GM12878 (cell line): ENCODE data around the gene GBA2. TPM values are rescaled to one million over a fixed set of nuclear protein-coding genes. Genes with fewer than 3 reads are reported as not detected.

Experiments used
- ATAC-seq: fragments of 200-7000 bp; cut with Tn5 transposase; 3 replicates; pipeline ENCODE4 v1.9.1; 2020; ENCODE audit warnings: mild to moderate bottlenecking, moderate library complexity
- BruUV-seq: library from RNA; stranded (reverse); fragments of 400-500 nt; replicated peaks from 2 replicates; lab custom pipeline; 2021; lab: Mats Ljungman, UMichigan
- CTCF ChIA-PET: fragments of 300-600 bp; sonication (Branson Sonifier 250); formaldehyde crosslinking; extraction: SDS; loops from one replicate; lab custom pipeline; 2021; ENCODE audit warnings: inconsistent platforms; lab: Yijun Ruan, JAX
- POLR2A ChIA-PET: fragments of 350-600 bp; formaldehyde crosslinking; extraction: SDS; loops from one replicate; lab custom pipeline; 2021; ENCODE audit warnings: inconsistent platforms; lab: Charles Lee
- RAD21 ChIA-PET: fragments of 300-600 bp; sonication (Branson Sonifier 250); formaldehyde crosslinking; loops from one replicate; lab custom pipeline; 2023; ENCODE audit warnings: antibody characterized with exemption; ENCODE audit not compliant: unreplicated experiment; lab: Charles Lee
- SMC1A ChIA-PET: fragments of 300-600 bp; sonication (Branson Sonifier 250); formaldehyde crosslinking; loops from one replicate; lab custom pipeline; 2023; ENCODE audit not compliant: unreplicated experiment, uncharacterized antibody; lab: Charles Lee
- DNase-seq: peaks from one replicate; pipeline ENCODE4 v3.0.0-alpha.2; 2011; ENCODE audit warnings: low read depth, low spot score
- FAIRE-seq: peaks from 3 replicates; lab custom pipeline; 2011; peaks lifted over from hg19 to GRCh38; lab: Jason Lieb, UNC
- H2AFZ ChIP-seq: 2 replicates; pipeline ENCODE4 v1.6.0; 2011; ENCODE audit warnings: low read depth, low read length, control low read depth; ENCODE audit not compliant: control insufficient read depth
- H3K27ac ChIP-seq: 2 replicates; pipeline ENCODE4 v1.5.1; 2011; ENCODE audit warnings: control low read depth; ENCODE audit not compliant: control insufficient read depth, insufficient read depth
- H3K27me3 ChIP-seq, 2 experiments: replicated peaks in 1 of 2; 2 replicates each; pipeline versions ENCODE4 v1.6.0 to v1.6.1; 2011; ENCODE audit warnings: low read length in 1 of 2; ENCODE audit not compliant: control insufficient read depth in 2 of 2, insufficient read depth in 2 of 2
- H3K36me3 ChIP-seq, 2 experiments: 2 replicates each; pipeline ENCODE4 v1.5.1; 2011; ENCODE audit warnings: low read length in 1 of 2; ENCODE audit not compliant: control insufficient read depth in 2 of 2, insufficient read depth in 2 of 2
- H3K4me1 ChIP-seq: 2 replicates; pipeline ENCODE4 v1.6.1; 2011; ENCODE audit warnings: mild to moderate bottlenecking, low read length, moderate library complexity, mixed read lengths; ENCODE audit not compliant: control insufficient read depth, insufficient read depth
- H3K4me2 ChIP-seq: 2 replicates; pipeline ENCODE4 v1.6.0; 2011; ENCODE audit warnings: control low read depth; ENCODE audit not compliant: control insufficient read depth, insufficient read depth
- H3K4me3 ChIP-seq: fragments of 200-600 bp; sonication (generic); 2 replicates; pipeline ENCODE4 v1.5.1; 2016
- H3K79me2 ChIP-seq: 2 replicates; pipeline ENCODE4 v1.6.0; 2011; ENCODE audit warnings: low read length; ENCODE audit not compliant: control insufficient read depth, insufficient read depth
- H3K9ac ChIP-seq: 2 replicates; pipeline ENCODE4 v1.8.0; 2011; ENCODE audit warnings: low read length, control low read depth, mixed read lengths; ENCODE audit not compliant: control insufficient read depth, insufficient read depth
- H3K9me3 ChIP-seq: replicated peaks from 3 replicates; pipeline ENCODE4 v1.5.1; 2011; ENCODE audit warnings: mild to moderate bottlenecking, low read length; ENCODE audit not compliant: control insufficient read depth, insufficient read depth
- H4K20me1 ChIP-seq: 2 replicates; pipeline ENCODE4 v1.6.0; 2011; ENCODE audit not compliant: control insufficient read depth, insufficient read depth
- CHD1 ChIP-seq: IDR thresholded peaks from 2 replicates; pipeline ENCODE4 v1.6.1; 2012; ENCODE audit warnings: low read depth, low read length, improper control_type of control experiment
- ZBTB33 ChIP-seq: fragments of 450-650 bp; IDR thresholded peaks from 2 replicates; pipeline ENCODE4 v1.6.1; 2017; ENCODE audit warnings: mild to moderate bottlenecking
- WGBS: methylation state at CpG from one replicate; pipeline ENCODE4 v1.1.6; 2016; ENCODE audit warnings: low lambda C conversion rate; ENCODE audit not compliant: insufficient replicate concordance, insufficient coverage; ENCODE audit errors: missing lambda C conversion rate; 5-methylcytosine and 5-hydroxymethylcytosine counted together
- in situ Hi-C: fragments of 300-500 bp; cut with MboI; formaldehyde crosslinking; loops from 9 replicates; pipeline ENCODE4 v1.14.3; 2018; ENCODE audit warnings: mixed read lengths
- intact Hi-C: fragments of 100-400 bp; cut with micrococcal nuclease; formaldehyde crosslinking; loops from one replicate; pipeline ENCODE4 v1.14.2; 2022; ENCODE audit not compliant: unreplicated experiment
- polyA plus RNA-seq, 11 experiments: library from polyadenylated mRNA; depleted of rRNA in 4 of 11; unstranded in 6 of 11; stranded (reverse) in 5 of 11; fragments of >200 nt; fragmentation: Nextera tagmentation in 4 of 11; fragmentation: Illumina TruSeq in 1 of 11; extraction: Ambion mirVana in 4 of 11; extraction: Trizol in 1 of 11; gene quantifications; 1 replicate in 1 of 11; 2 replicates in 10 of 11; pipeline versions ENCODE4 v1.2.1 to v1.2.3, GENCODE V29; 2011 to 2016; ENCODE audit warnings: inconsistent platforms in 2 of 11, missing spikeins in 2 of 11, low read depth in 1 of 11
- total RNA-seq, 4 experiments: library from RNA; depleted of rRNA in 3 of 4; stranded (reverse); fragments of >200 nt in 3 of 4; fragmentation: Illumina TruSeq in 1 of 4; extraction: Trizol in 1 of 4; gene quantifications; 2 replicates each; pipeline versions ENCODE4 v1.2.1 to v1.2.3, GENCODE V29; 2013 to 2021

GBA2 gene
- total and polyA plus RNA-seq, 10 of the 15 experiments (the other 5 are each of a cell fraction or from before 2014, with no cell fraction given) = 15.3 to 45.1 (median 29.1) TPM

GRCh38 chr9:35759795-35760194 is 10.8 kb upstream of the GBA2 start:
- ChIA-PET CTCF (interaction anchor here (0.6 to 2.3 kb wide), 7 partner anchors 10 to 1619 kb away, joined by 3 to 7 read pairs (median 3); partner anchors contain the start of genes CREB3, RGP1 and TLN1), POLR2A (interaction anchor here (1.0 to 1.1 kb wide), 3 partner anchors 10 to 112 kb away, joined by 3 to 4 read pairs (median 3); no protein-coding TSS in a partner anchor), SMC1A (interaction anchor here (0.6 to 3.2 kb wide), 11 partner anchors 12 to 132 kb away, joined by 3 to 19 read pairs (median 4); partner anchors contain the start of genes GBA2 and RGP1), RAD21 (interaction anchor here (0.7 to 2.2 kb wide), 2 partner anchors 122 to 125 kb away, joined by 3 to 6 read pairs; no protein-coding TSS in a partner anchor)
- H3K27me3 ChIP-seq = no peaks in the 10 kb centered on the region
- FAIRE-seq = no peak
- H3K9me3 ChIP-seq = no peaks in the 10 kb centered on the region
- no peak overlapping the region for H3K9ac ChIP-seq
- no peak for DNase-seq
- peaks cover 22% of the 10 kb centered on the region for H3K4me1 ChIP-seq
- H3K27ac ChIP-seq = no peak overlapping the region
- no peaks in the 10 kb centered on the region for H3K36me3 ChIP-seq
- intact Hi-C loops = loop anchor here (1.0 kb wide), 1 partner anchor 56 kb away; the partner anchor contains the start of gene HINT2
- H3K79me2 ChIP-seq = peaks cover 35% of the 10 kb centered on the region
- ATAC-seq = no peak
- TF ChIP-seq ZBTB33 (peak; percentile 32; the same call in 1 of the 2 replicates), CHD1 (no peak)
- TF ChIP-seq, all 136 proteins: peak for 1
- 100% methylated on average over 4 of the region's 4 CpGs for WGBS
- BruUV-seq = no TSS peak
- Histone ChIP-seq H3K4me3 (no peak overlapping the region), H2AFZ (no peak overlapping the region), H4K20me1 (no peaks in the 10 kb centered on the region), H3K4me2 (no peak overlapping the region; the same call in none of the 2 replicates)
- in situ Hi-C loops = no loop called here
